Measurements from ENCODE around the gene COLEC12. TPM values are rescaled to one million over a fixed set of nuclear protein-coding genes. Genes with fewer than 3 reads are reported as not detected.
A peak's percentile ranks its signal among the peaks of the same experiment; 100 is the strongest.

The COLEC12 gene
- total RNA-seq, 1 donor from 2014 or later, result 60.4 TPM

DNA sequence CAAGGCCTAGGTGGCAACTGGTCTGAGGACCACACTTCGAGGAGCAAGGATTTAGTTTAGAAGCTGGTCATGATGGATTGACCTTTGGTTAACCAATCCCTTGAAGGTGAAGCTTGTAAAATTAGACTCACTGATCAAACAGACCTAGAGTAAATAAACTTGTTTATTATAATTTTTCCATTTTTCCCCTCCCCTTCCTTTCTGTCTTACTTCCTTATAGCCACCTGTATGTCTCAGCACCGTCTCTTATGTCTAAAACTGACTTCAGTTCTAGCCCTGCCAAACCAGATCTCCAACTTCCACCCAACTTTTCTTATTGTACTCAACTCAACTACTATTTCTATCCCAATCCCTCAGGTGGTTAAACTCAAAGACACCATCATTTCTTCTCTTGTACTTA lies 139.8 kb downstream of the COLEC12 start:
- no peak for DNase-seq

DNA sequence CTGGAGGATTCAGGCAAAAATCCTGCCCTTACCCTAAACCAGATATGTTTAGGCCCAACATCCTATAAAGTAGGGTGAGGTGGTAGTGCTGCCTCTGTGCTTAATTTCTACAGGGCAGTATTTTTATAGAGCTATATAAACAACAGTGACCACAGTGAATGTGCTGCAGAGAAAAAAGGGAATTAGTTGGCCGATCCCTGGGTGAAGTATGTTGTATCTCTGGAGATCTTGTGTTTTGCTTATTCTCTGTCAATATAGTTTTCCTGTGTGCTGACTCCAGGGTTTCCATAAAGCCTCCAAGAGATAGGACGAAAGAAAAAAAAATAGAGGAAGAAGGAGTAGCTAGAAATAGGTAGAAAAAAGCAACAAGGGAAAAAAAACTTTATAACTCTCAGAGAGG lies 143.7 kb downstream of the COLEC12 start:
- DNase-seq, result no peak

DNA sequence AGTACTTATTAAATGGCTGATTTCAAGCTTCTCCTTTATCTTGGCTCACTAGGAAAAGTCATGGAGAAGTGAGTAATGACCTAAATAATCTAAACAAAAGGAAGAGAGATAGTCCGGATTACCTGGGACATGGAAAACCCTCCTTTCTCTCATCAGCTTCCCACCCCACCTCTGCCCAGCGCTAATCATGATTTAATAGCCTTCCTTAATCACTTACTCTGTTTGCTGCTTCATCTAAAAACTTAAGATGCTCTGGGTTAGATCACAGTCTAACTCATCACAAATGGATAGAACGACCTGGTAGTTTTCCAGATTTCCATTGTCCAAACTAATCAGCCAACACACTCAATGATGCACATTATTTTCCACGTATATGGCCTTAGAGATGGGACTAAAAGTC lies 144.8 kb downstream of the COLEC12 start:
- no peak for DNase-seq

DNA sequence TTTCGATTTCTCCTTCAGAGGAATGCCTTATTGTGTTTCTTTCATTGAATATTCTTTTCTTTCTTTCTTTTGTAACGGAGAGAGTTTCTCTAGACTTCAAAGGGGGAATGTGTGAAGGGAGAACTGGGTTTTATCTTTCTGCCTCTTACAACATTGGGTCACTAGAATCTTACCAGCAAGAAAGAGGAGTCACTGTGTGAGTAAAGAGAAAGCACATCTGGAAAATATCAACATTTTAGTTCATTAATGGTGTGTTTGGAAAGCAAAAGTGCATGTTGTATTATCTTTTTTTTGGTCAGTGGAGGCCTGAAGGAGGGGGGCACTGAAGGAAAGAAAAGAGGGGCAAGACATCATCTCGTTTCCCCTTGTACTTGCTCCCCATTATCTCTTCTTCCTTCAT lies 146.0 kb downstream of the COLEC12 start:
- no peak for DNase-seq

DNA sequence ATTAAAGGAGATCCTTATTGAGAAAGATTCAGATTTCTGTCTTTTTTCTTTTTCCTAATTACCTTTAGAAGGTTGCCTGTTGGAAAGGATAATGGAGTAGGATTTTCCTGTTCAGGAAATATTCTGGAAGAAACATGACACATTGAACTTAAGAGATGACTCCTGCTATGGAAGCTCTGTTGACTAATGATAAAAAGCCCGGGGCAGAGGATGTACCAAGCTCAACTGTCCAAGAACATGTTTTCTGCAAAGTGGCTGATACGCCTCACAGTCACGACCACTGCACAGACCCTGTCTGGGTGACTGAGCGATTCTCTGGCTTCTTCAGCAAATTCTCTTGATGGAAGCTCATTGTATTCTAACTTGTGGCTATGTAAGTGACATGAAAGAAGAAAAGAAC lies 146.5 kb downstream of the COLEC12 start:
- DNase-seq, result no peak

DNA sequence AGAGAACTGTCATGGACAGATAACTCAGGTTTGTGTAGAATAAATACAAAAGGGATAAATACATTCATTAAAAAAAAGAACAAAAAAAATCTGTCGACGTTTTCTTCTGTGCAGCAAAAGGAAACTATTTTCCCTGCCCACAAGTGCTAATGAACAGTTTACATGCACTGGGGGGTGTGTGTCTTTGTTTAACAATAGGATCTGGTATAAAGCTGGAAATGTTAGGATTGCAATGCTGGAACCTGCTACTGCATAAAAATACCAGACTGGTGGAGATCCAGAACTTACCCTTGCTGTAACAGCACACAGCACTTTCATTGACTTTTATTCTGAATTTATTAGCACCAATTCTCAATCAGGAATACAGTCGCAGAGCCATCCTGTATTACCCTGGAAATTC lies 148.1 kb downstream of the COLEC12 start:
- no peak for DNase-seq

DNA sequence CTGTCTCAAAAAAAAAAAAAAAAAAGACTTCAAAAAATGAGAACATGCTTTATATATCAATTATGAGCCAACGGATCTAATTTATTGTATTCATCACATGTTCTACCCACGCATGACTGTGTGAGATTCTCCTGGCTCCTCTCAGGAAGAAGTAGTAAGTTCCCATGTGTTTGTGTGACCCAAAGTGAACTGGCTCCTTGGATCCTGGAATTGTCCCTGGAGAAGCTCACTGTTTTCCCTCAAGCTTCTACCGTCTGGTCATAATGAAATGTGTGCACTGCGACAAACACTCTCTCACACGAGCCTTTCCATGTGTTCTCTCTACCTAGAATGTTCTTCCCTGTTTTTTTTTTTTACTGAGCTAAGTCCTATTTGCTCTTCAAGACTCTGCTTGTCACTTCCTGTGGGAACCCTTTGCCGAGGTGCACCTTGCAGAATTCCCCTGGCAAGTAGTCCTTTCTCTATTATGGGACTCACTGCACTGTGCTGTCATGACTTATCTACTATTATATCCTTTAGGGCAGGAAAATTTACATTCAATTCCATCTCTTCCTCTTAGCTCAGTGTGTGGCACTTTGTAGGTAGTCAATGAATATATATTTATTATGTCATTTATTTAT lies 149.4 kb downstream of the COLEC12 start:
- no peak for DNase-seq

DNA sequence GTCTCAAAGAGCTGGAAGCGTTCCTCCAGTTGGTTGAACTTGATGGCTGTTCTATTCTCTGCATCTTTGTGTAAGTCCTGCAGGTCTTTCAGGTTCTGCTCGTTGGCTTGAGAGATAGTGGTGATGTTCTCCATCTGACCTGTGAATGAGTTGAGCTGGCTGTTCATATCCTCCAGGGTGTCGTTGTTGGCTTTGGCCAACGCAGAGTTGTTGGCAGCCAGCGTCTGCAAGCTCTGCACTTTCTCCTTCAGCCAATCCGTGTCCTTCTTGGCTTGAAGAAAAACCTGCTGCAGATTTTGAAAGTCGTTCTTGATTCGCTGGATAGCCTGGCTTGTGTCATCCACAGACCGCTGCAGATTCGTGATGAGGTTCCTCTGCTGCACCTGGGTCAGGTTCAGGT lies 153.9 kb downstream of the COLEC12 start:
- DNase-seq, result no peak

DNA sequence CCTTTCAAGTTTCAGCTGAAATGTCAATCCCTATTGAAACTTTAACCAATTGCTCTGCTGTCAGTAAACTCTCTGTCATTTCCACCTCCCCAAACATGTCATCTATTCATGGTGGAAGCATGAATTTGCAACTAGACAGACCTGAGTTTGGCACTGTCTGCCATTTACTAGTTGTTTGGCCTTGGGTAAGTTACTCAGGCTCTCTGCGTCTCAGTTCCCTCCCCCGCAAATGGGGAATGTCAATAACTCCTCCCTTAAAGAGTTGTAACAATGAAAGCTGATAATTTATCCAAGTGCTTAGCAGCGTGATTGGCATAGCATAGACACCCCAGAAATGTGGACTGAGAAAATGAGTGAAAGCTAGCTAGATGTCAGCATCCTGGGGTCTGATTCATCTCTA lies 159.4 kb downstream of the COLEC12 start:
- no peak for DNase-seq

DNA sequence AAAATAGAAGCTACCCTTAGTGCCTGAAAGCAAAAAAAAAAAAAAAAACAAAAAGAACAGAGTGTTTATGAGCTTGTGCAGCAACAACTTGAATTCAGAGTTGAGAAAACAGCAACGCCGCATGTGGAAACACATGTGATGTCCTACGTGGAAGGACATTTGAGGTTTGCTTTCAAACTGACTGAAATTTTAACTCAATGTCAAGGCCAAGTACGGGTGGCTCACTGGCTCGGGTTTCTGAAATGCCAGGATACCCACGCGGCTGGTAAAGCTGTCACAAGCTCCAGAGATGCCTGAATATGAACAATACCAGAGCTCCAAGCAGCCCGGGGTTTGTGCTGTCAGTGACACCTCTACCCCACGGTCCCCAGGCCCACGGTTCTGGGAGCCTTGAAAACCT lies 160.5 kb downstream of the COLEC12 start:
- DNase-seq, result no peak

DNA sequence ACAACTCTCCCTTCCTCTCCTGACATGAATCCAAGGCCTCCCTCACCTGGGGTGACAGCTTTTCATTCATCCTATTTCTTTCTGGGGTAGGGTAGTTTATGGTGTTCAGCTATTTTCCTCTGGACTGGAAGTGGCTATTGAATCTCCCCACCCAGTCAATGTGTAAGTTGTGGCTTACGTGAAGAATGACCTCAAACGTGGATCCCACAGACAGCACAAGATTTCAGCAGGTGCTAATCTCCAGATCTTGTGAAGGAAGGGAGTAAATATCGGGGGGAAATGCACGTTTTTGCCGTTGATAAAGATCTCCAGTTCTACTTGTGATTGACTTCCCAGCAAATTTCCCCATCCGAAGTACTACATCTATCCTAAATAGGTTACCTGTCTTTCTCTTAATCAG lies 161.3 kb downstream of the COLEC12 start:
- DNase-seq, result no peak

DNA sequence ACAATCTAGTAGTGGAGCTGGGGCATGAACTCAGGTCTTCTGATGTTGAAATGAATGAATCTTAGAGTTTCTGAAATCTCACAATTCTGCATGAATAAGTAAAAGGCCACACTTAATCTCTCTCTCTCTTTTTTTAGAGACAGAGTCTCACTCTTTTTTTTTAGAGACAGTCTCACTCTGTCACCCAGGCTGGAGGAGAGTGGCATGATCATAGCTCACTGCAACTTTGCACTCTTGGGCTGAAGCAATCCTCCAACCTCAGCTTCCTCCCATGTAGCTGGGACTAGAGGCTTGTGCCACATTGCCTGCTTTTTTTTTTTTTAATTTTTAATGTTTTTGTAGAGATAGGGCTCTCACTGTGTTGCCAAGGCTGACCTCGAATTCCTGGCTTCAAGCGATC lies 163.8 kb downstream of the COLEC12 start:
- no peak for DNase-seq

DNA sequence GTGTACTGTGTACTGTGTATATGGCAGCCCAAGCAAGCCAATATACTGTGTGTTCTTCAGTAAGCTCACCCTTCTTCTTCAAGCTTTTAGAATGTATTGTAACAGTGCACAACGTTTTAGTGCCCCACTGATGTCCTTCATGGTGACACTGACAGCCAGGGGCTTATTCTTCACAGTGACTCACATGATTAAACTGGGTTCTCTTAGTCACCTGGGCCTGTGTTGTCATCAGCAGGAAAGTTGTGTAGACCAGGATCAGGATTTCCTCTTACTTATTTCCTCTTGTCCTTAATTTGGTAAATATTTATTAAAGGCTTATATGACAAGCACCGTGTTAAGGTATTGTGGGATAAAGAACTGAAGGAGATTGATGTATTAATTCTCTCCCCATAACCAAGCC lies 164.8 kb downstream of the COLEC12 start:
- DNase-seq, result no peak

DNA sequence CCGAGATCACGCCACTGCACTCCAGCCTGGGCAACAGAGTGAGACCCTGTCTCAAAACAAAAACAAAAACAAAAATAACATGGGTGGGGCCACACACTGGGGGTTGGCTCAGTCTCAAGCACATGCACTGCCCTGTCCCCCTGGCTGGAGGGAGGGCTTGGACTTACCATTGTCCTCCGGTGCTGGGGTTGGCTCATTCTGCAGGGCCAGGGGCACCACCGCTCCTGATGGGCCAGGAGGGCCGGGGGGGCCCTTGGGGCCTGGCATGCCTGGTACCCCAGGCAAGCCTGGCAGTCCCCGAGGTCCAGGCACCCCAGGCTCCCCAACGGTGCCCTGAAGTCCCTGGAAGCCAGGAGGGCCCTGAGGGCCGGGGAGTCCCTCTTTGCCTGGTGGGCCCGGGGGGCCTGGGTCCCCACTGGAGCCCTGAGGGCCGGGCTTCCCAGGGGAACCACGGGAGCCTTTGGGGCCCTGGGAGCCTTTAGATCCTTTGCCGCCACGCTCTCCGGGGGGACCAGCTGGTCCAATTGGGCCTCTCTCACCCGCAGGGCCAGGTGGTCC lies 165.8 kb downstream of the COLEC12 start:
- DNase-seq, result no peak

DNA sequence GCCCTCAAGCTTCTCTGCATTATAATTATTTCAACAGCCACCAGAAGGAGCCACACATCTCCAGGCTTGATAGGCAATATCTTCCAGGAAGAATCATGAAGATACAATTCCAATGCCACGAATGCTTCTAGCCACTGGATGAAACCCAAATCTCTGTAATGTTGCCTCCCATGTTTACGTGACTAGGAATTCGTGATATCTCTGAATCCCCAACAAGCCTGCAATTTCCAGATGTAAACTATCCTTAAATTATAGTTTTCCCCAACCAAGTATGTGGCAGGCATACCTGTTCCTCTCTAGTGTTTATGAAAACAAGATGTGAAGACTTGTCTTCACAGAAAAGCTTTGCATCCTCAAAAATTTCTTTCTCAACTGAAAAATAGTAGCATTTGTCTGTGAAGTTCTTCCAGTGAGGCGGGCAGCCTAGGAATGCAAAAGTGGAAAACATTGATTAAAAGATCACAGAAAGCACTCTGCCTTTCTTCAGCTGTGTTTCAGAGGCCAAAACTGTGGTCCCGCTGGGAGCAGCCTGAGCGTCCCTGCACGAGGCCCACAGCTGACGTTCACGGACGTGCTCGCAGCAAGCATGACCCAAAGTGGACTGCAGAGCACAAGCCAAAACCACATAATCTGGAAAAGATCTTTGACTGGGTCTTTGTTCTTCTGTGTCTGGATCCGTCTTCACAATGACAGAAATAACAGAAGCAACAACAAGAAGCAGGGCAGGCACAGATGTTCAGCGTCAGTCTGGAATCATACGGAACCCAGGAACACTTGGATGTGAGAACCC lies 167.6 kb downstream of the COLEC12 start:
- peak; percentile 84 for DNase-seq

DNA sequence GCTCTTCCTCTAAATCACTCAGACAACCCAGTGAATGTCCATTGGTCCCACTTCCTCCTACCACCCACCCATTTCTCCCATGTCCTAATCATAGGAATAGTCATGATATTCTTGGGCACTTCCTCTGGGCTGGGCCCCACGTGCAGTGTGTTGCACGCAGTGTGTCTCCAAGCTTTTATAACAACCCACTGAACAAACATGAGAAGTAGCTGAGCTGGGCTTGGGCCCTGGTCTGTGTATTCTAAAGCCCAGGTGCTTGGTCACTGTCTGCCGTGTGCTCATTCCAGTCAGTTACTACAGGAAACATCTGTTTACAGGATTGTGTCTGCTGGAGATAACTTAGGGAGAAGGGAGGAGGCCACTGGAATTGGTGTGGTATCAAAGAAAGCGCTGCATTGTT lies 168.5 kb downstream of the COLEC12 start:
- peak; percentile 33 for DNase-seq

DNA sequence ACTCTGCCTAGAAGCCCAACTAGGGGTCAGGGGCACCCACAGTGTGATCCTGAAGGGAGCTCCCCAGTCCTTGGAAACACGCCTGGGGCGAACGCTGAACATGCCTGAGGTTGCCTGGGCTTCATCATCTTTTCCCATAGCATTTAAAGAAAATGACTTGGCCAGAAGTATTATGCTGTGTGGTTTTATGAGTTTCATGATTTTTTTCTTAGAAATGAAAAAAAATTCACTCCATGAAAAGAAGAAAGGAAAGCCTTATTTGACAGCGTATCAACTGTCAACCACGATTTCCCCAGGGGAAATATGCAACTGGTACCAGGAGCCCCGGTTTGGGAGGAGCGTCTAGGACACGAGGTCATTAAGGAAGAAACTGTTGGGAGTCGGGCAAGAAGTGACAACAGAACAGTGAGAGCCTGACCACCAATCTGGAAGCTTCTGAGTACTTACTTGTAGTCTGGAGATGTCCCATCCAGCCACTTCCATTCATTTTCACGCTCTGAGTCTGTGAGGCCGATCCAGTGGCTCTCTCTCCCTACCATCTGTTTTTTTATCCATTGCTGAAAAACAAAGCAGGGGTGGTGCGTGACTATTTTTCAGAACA lies 169.2 kb downstream of the COLEC12 start:
- peak; percentile 74 for DNase-seq

DNA sequence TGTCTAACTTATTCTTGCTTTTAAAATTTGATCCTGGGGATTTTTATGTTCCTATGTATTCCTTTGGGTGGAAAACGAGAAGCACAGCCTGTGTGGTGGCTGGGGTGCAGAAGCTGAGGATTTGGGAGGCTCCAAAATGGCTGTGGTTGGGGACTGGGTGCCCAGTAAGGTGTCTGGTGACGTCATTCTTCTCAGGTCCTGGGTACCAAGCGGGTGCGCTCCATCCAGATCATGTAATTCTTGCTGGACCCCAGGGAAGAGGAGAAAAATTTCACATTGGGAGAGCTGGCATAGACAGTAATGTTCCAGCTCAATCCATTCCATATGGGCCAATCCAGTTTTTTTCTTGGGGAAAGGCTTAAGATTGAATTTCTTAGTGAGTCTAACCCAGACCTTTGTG lies 171.6 kb downstream of the COLEC12 start:
- no peak for DNase-seq

DNA sequence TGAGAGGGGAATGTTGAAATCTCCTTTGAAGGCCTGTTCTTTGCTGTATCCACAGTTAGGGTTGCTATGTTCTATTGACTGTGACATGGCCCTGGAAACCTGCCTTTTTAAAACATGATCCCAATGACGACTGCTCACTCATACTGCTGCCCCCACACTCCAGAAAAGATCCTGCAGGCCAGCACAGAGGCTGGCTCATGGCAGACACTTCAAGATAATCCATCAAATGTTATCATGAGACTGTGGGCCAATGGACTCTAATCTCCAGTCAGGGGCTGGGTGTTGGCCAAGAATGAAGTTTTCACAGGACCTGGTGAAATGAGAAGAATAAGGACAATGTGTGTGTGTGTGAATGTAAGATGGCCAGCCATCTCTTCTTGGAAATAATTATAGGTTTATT lies 173.7 kb downstream of the COLEC12 start:
- DNase-seq, result no peak

DNA sequence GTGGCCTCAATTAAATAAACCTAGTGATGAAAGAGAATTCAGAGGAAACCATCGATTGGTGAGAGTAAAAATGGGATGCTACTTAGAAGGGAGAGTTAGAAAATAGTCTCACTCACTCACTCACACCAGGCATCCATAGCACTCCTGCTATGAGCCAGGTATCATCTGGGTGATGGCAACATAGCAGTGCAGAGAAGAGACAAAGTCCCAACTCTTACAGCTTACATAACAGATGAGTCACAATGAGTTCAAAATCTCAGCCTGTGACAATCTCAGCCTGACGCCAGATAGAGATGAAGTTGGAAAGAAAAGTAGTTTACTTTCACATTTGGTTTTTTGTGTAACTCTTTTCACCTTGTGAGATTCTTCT lies 177.3 kb downstream of the COLEC12 start:
- no peak for DNase-seq

DNA sequence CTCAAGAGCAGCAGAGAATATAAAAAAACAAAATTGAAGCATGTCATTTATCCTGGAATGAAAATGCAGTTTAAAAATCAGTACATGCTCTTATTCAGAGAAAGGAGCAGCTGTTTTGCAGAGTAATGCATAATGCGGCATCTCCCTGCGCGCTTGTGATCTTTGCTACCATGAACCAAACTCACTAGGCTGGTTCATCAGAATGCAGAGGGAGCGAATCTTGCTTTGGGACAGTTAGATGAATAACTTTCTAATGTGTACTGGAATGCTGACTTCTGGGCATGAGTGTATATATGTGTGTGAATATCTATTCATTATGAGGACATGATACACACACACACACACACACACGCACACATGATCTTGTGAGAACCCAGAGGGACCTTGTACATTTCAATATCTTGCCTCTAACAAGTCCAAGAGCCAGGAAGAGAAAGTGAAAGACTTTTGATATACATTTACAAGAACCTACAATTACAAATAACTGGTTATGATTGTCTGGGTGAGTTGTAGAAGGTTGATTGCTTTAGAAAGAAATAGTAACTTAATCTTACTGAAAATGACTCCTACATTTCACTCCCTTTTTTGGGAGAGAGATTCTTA lies 178.5 kb downstream of the COLEC12 start:
- no peak for DNase-seq

DNA sequence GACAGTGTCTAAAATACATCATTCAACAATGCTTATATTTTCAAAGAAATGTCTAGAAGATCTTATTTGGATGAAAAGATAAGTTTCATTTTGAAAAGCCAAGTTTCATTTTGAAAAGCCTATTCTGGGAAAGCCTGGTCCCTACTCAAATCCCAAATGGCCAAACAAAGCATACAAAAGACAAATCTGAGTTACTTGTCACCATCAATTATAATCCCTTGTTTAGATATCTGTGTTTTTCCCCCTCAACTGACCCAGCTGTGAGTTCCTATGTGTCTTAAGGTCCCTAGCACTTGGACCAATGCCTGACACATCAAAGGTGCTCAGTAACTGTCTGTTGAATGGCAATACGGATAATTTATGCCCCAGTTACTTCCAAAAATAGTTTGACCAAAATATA lies 180.3 kb downstream of the COLEC12 start:
- DNase-seq, result no peak

DNA sequence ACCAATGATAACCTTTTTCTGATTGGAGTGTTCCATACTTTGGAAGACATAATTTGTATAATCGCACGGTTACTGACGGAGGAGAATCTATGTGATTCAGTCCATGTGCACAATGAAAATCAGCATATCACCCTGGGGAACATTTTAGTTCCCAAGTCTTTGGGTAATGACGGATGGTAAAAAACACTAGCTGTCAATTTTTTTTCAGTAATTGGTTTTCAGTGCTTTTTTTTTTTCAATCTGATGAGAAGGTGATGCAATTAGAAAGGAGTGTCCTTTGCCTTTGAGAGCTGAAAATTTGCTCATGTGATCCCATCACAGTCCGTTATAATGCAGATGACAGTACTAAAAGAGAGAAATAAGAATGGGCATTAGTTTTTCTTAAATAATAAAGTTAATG lies 180.8 kb downstream of the COLEC12 start:
- no peak for DNase-seq
